DOHH2 (cell line): ENCODE data around the gene POU5F2.

ENCODE experiments used
- CTCF ChIP-seq: fragments of 200-600 bp; sonication (generic); IDR thresholded peaks from one replicate; pipeline ENCODE4 v1.5.1; 2014; ENCODE audit warnings: antibody characterized with exemption, mild to moderate bottlenecking, low read depth, low read length; ENCODE audit not compliant: poor library complexity, severe bottlenecking
- EZH2phosphoT487 ChIP-seq: fragments of 200-600 bp; sonication (generic); IDR thresholded peaks from 2 replicates; pipeline ENCODE4 v1.6.1; 2017; ENCODE audit warnings: borderline replicate concordance, mild to moderate bottlenecking, antibody characterized with exemption, low read length, moderate library complexity, mixed read lengths

DNA sequence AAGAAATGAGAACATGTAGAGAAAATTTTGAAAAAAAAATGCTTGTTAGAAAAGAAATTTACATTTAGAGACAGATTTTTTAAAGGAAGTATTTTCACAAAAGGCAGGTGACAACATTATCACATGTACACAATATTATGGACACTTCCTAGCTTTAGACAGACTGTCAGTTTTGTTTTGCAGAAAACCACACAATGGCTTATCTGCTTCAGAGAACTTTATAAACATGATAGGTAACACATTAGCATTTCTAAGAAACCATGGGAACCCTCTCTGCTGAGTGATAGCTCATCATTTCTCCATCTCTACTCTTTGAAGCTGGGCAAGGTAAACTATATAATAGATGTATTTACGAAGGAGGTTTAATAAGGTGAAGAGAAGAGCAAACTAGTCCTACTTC lies 25.6 kb downstream of the POU5F2 start:
- TF ChIP-seq EZH2phosphoT487 (no peak), CTCF (no peak)
